NCI-H2227 (cell line): ENCODE data around the gene ROBO2.

Experiments
- DNase-seq: peaks from one replicate; lab custom pipeline; 2025; ENCODE audit not compliant: unreplicated experiment; lab: John Stamatoyannopoulos, UW

The ROBO2 gene

GRCh38 chr3:77652624-77653023, 612.7 kb downstream of the ROBO2 start:
- DNase-seq, result no peak

GRCh38 chr3:77655396-77655795, 615.5 kb downstream of the ROBO2 start:
- no peak for DNase-seq

GRCh38 chr3:77660718-77661117, 620.8 kb downstream of the ROBO2 start:
- no peak for DNase-seq

DNA sequence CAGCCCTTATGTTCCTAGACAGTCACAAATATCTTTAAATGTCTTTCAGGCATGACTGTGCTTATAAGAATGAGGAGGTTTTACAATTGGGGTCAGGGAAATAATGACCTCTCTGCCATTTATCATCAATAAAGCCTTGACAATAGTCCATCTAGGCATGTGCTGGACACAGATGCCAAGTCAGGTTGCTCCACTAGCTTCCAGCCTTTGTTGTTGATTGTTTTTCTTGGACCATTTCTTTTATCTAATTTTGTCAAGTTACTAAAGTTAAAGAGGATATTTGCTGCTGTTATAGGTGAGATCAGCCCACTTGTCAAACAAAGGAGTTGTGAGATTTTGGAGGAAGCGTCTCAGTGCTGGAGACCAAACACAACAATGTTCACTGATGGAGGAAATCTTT, 628.0 kb downstream of the ROBO2 start:
- no peak for DNase-seq

GRCh38 chr3:77668376-77668775, 628.5 kb downstream of the ROBO2 start:
- DNase-seq, result no peak

- DNase-seq, result no peak
Observed at GRCh38 chr3:77672016-77672415, 632.1 kb downstream of the ROBO2 start.

- DNase-seq, result no peak
Observed at GRCh38 chr3:77682162-77682561, 642.3 kb downstream of the ROBO2 start.

GRCh38 chr3:77684115-77684514, 644.2 kb downstream of the ROBO2 start:
- DNase-seq, result no peak

- no peak for DNase-seq
Observed at GRCh38 chr3:77685713-77686112, 645.8 kb downstream of the ROBO2 start.

- DNase-seq, result peak; percentile 57
Observed at GRCh38 chr3:77686560-77686959, 646.7 kb downstream of the ROBO2 start.

DNA sequence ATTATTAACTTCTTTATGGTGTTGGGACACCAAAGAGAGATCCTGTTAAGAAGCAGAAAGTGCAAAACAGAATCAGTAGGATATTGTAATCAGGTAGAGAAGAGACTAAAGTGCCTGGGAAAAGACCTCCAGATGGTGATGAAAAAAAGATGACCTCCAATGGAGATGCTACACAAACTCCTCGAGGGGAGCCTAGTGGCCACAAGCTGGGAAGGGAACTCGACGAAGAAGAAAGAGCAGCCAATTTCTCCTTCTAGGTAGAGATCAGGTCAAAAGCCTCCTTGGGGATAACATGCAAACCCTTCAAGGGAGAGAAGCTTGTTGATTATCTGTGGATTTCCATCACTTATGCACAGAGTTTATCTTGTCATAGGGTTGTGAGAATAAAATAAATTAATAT, 647.6 kb downstream of the ROBO2 start:
- DNase-seq, result no peak

GRCh38 chr3:77690284-77690845, 650.5 kb downstream of the ROBO2 start:
- peak; percentile 82 for DNase-seq

DNA sequence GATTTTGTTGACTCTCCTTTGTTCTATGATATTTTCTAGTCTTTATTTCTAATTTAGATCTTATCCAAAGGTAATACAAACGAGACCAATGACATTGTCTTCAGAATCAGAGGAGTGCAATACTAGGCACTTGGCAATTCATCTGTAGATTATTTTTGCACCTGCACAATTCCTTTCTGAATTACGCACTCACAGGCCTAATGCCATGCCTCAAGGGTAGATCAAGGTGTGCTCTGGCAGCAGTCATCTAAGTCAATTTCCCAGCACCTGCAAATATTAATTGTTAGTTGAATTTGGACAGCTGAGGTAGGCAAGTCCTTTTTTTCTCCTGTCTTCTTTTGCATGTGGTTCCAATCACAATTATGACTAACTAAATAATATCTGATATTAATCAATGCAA, 653.2 kb downstream of the ROBO2 start:
- no peak for DNase-seq

- DNase-seq, result no peak
Observed at GRCh38 chr3:77699125-77699691, 659.3 kb downstream of the ROBO2 start.
